ENCODE measurements around the gene KRT76.

The KRT76 gene

DNA sequence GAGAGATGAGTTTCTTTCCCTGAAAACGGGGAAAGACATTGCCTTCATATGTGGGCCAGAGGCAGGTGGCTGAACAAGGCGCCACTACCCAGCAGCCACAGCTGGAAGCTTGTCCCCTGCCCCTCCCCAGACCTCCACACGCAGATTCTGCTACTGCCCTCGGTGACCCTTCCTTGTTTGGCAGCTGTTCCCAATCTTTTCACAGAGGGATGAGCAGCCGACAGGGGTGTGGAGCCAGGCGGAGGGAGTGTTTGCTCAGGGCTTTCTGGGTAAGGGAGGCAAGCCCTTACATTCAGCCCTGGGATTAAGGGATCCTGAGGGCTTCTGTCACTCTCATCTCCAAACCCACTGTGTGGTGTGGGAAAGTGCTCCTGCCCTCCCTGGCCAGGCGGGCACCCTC is 41.2 kb upstream of the KRT76 start:
- H3K27me3 ChIP-seq: peaks cover 12% of the 10 kb centered on the region
- no peaks in the 10 kb centered on the region for H3K4me1 ChIP-seq (ENCODE audit: control insufficient read depth in 1 of 2, insufficient read depth in 1 of 2, low read depth in 1 of 2, low read length in 1 of 2)

DNA sequence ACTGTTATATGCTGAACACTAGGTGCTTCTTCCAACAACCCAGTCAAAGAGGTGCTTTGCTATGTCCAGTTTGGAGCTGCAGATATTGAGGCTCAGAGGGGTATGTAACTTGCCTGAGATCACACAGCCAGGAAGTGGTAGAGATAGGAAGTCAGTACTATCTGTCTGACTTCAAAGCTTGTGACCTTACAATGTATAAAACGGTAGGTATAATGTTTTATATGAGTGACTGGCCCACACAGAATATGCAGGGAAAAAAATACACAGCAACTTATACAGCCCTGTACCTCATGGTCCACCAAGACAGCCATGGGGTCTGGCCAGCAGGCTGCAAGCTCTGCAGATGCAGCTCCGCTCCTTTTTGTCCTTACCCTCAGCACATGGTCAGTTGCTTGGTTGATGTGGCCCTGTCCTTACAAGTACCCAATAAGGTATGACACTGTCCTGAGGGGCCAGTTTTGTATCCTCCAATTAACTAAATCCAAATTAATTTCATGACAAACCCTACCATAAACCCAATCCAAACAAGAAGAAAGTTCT is 40.6 kb upstream of the KRT76 start:
- Histone ChIP-seq H3K27ac (no peak overlapping the region), H3K27me3 (peaks cover 12% of the 10 kb centered on the region), H3K36me3 (no peaks in the 10 kb centered on the region), H3K4me1 (ENCODE audit: control insufficient read depth in 1 of 2, insufficient read depth in 1 of 2, low read depth in 1 of 2, low read length in 1 of 2) (no peaks in the 10 kb centered on the region), H3K9me3 (no peaks in the 10 kb centered on the region), H3K4me3 (ENCODE audit: low read depth in 1 of 2, low read length in 1 of 2) (no peak overlapping the region)
- TF ChIP-seq, protein P1, sequence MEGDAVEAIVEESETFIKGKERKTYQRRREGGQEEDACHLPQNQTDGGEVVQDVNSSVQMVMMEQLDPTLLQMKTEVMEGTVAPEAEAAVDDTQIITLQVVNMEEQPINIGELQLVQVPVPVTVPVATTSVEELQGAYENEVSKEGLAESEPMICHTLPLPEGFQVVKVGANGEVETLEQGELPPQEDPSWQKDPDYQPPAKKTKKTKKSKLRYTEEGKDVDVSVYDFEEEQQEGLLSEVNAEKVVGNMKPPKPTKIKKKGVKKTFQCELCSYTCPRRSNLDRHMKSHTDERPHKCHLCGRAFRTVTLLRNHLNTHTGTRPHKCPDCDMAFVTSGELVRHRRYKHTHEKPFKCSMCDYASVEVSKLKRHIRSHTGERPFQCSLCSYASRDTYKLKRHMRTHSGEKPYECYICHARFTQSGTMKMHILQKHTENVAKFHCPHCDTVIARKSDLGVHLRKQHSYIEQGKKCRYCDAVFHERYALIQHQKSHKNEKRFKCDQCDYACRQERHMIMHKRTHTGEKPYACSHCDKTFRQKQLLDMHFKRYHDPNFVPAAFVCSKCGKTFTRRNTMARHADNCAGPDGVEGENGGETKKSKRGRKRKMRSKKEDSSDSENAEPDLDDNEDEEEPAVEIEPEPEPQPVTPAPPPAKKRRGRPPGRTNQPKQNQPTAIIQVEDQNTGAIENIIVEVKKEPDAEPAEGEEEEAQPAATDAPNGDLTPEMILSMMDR (IDR thresholded peaks at IDR 0.05): no peak

More for the DNA sequence above, 41.2 kb upstream of the KRT76 start:
- Histone ChIP-seq H3K4me3 (ENCODE audit: low read depth in 1 of 2, low read length in 1 of 2) (no peak overlapping the region), H3K36me3 (no peaks in the 10 kb centered on the region), H3K27ac (no peak overlapping the region), H3K9me3 (no peaks in the 10 kb centered on the region)
- TF ChIP-seq, protein P1 (IDR thresholded peaks at IDR 0.05): no peak

DNA sequence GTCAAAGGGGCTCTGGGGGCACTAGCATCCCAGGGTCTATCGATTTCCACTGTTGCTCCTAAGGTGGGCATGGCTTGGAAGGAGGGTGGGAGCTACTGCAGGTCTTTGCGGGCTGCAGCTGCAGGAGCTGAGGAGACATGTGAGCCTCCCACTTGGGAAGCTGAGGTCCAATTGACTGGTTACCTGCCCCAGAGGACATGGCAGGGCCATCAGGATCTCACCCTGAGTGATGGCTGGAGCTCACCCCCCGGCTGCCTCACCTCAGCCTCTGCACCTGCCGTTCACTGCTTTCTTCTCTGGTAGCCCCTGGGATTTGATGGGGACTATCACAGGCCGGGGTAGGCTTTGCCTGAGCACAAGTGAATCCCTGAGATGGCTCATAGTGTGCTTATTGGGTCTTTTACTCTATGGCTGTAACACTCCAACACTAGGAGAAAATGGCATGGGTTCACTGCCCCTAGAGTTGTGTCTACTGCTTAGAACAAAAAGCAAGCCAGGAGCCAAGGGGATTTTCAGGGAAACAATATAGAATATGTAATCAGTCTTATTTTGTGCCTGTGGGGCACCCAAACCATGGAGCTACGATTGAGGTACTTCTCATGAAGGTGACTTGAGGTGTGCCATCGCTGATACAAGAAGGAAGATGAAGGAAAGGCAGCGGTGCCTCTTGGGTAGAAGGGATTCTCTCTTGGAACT is 40.0 kb upstream of the KRT76 start:
- Histone ChIP-seq H3K4me1 (ENCODE audit: control insufficient read depth in 1 of 2, insufficient read depth in 1 of 2, low read depth in 1 of 2, low read length in 1 of 2) (no peaks in the 10 kb centered on the region), H3K4me3 (ENCODE audit: low read depth in 1 of 2, low read length in 1 of 2) (no peak overlapping the region), H3K9me3 (no peaks in the 10 kb centered on the region), H3K36me3 (no peaks in the 10 kb centered on the region), H3K27ac (no peak overlapping the region), H3K27me3 (peaks cover 12% of the 10 kb centered on the region)
- TF ChIP-seq, protein P1 (IDR thresholded peaks at IDR 0.05): no peak

DNA sequence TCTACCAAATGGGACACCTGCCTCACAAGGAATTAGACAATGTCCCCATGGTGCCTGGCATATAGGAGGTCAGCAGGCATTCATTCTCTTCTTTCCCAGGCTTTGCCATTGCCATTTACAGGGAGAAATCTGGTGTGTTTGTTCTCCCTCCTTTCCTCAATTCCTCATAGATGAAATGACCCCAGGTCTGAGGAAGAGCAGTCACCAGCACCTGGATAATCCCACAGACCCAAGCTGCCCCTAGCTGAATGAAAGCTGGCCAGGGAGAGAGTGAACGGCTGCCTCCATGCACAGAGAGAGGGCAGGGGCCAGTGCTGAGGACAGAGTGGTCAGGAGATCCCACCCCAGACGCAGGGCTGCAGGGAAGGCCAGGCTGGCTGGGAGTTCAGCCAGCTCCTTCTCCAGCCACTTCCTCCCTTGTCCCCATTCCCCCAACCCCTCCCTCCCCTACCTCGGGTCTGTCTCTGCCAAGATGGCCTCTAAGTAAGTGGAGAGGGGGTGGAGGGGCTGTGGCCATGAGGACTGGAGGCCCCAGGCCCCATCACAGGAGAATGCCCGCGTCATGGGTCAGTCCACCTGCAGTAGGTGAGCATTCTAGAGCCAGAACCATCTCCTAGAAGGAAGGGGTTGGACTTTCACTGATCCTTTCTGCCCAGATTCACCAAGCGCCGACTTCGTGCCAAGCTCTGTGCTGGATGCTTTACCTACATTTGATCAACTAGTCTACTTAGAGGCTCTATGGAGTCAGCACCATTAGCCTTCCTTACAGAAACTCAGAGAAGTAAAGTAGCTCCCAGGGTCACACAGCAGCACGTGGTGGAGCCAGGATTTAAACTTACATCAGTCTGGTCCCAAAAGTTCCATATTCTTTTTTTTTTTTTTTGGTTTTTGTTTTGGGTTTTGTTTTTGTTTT is 38.8 kb upstream of the KRT76 start:
- H3K27ac ChIP-seq: no peak overlapping the region
- peaks cover 12% of the 10 kb centered on the region for H3K27me3 ChIP-seq
- H3K4me3 ChIP-seq (ENCODE audit: low read depth in 1 of 2, low read length in 1 of 2): no peak overlapping the region
- no peaks in the 10 kb centered on the region for H3K4me1 ChIP-seq (ENCODE audit: control insufficient read depth in 1 of 2, insufficient read depth in 1 of 2, low read depth in 1 of 2, low read length in 1 of 2)
- H3K36me3 ChIP-seq: no peaks in the 10 kb centered on the region
- H3K9me3 ChIP-seq: no peaks in the 10 kb centered on the region
- TF ChIP-seq, protein P1 (IDR thresholded peaks at IDR 0.05): no peak

DNA sequence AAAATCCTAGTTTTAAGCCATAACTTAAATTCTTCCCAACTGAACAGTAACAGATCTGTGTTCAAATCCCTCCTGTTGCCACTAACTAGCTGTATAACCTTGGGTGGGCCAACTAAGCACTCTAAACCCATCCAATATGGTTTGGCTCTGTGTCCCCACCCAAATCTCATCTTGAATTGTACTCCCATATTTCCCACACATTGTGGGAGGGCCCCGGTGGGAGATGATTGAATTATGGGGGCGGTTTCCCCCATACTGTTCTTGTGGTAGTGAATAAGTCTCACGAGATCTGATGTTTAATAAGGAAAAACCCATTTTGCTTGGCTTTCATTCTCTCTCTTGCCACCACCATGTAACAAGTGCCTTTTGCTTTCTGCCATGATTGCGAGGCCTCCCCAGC is 38.0 kb upstream of the KRT76 start:
- no peaks in the 10 kb centered on the region for H3K4me1 ChIP-seq (ENCODE audit: control insufficient read depth in 1 of 2, insufficient read depth in 1 of 2, low read depth in 1 of 2, low read length in 1 of 2)
- no peaks in the 10 kb centered on the region for H3K9me3 ChIP-seq
- TF ChIP-seq, protein P1 (IDR thresholded peaks at IDR 0.05): no peak
- no peak overlapping the region for H3K4me3 ChIP-seq (ENCODE audit: low read depth in 1 of 2, low read length in 1 of 2)
- H3K36me3 ChIP-seq: no peaks in the 10 kb centered on the region
- peaks cover 12% of the 10 kb centered on the region for H3K27me3 ChIP-seq
- no peak overlapping the region for H3K27ac ChIP-seq
